ENCODE data around the gene CPSF4. TPM values are rescaled to one million over a fixed set of nuclear protein-coding genes. Genes with fewer than 3 reads are reported as not detected.

Gene CPSF4
- total RNA-seq, 2 experiments from 2014 or later = 65.2 to 65.4 TPM

DNA sequence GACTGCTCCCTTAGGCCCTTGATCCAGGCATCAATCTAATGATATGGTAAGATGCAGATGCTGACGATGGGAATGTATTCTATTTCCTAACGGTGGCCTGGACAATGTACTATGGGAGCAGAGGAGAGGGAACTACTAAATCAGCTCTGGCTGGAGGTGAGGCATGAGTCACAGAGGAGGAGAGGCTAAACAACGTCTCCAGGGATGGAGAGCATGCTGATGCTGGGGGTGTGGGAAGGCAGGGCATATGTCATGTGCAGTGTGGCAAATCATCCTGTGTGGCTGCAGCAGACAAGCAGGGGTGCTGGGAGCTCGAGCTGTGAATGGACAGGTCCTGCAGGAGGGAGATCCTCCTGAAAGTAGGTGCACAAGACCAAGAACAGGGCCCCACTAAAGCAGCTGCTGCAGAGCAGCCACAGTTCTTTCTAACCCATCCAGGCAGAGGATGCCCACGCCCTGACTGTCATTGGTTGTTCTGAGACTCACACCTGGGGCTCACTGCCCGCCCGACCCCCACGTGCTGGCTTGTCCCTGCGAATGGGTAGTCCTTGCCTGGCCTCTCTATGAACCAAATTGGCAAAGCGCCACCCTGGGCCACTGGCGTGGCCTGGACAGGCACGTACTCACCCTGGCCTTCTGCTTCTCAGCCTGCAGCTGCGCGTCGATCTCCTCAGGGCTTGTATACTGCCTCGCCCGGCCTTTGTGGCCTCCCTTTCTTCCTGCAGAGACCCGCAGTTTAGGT, 34.3 kb upstream of the CPSF4 start:
- CTCF ChIA-PET = interaction anchor here (1.3 kb wide), 1 partner anchor 18 kb away, joined by 4 read pairs; no protein-coding TSS in a partner anchor
- POLR2A ChIA-PET = interaction anchor here (5.3 kb wide), 1 partner anchor 10 kb away, joined by 38 read pairs; no protein-coding TSS in a partner anchor

DNA sequence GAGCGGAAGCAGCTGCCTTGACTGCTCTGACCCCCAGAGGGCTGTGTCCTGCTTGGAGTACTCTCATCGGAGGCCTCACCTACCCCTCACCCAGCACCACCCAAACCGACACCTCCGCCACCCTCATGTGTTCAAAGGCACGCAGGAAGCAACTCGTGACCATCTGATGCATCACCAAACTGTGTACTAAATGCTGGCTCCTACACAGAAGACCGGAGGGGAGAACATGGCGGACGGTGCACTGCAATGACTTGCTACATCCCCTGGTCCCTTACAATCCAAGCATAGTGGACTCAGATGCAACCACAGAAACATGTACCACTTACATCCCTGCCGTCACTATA, 33.8 kb upstream of the CPSF4 start:
- ChIA-PET CTCF (no interaction called here), POLR2A (interaction anchor here (5.3 kb wide), 1 partner anchor 11 kb away, joined by 38 read pairs; no protein-coding TSS in a partner anchor)

DNA sequence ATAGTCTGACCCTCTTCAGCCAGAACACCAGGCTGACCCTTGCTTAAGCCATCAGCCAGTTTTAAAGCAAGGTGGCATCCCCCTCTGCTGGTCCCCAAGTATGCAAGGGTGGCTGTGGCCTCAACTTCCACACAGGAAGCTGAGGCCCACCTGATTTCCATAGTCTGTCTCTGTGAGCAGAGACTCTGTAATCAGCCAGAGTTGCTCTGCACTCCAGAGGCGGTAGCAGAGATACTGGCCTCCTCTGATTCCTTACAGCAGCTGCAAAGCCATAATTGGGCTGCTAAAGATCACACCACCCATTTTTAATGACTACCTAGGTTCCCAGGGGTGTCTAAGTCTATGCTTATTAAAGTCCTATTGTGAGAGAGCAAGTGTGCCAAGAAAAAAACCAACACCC, 32.2 kb upstream of the CPSF4 start:
- ChIA-PET POLR2A (interaction anchor here (5.3 kb wide), 1 partner anchor 13 kb away, joined by 38 read pairs; no protein-coding TSS in a partner anchor), CTCF (interaction anchor here (1.0 to 2.6 kb wide), 3 partner anchors 12 to 46 kb away, joined by 3 to 9 read pairs (median 8); no protein-coding TSS in a partner anchor)

DNA sequence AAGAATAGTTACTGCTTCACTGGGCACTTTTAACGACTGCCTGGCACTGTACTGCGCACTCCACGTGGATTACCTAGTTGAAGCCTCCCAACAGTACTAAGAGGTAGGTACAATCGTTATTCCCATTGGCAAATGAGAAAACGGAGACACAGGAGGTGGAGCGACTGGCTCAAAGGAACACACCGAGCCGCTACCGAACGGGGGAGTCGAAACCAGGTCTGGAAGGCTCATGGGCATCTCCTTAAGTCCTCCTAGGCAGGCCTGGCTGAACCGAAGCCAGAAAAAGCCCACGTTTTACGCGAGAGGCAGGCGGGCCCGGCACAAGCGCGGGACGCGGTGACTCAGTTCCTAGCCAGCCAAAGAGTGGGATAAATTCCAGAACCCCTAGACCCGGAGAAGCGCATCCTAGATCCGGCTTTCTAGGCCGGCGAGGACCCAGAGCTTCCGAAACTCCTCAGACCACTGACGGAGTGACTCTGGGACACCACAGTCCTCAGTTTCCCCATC, 30.8 kb upstream of the CPSF4 start:
- ChIA-PET POLR2A (interaction anchor here (0.6 to 5.3 kb wide), 7 partner anchors 9 to 92 kb away, joined by 3 to 38 read pairs (median 3); partner anchors contain the start of genes PTCD1 and ZNF394), CTCF (interaction anchor here (1.0 to 2.6 kb wide), 4 partner anchors 9 to 47 kb away, joined by 3 to 9 read pairs (median 6); no protein-coding TSS in a partner anchor)

DNA sequence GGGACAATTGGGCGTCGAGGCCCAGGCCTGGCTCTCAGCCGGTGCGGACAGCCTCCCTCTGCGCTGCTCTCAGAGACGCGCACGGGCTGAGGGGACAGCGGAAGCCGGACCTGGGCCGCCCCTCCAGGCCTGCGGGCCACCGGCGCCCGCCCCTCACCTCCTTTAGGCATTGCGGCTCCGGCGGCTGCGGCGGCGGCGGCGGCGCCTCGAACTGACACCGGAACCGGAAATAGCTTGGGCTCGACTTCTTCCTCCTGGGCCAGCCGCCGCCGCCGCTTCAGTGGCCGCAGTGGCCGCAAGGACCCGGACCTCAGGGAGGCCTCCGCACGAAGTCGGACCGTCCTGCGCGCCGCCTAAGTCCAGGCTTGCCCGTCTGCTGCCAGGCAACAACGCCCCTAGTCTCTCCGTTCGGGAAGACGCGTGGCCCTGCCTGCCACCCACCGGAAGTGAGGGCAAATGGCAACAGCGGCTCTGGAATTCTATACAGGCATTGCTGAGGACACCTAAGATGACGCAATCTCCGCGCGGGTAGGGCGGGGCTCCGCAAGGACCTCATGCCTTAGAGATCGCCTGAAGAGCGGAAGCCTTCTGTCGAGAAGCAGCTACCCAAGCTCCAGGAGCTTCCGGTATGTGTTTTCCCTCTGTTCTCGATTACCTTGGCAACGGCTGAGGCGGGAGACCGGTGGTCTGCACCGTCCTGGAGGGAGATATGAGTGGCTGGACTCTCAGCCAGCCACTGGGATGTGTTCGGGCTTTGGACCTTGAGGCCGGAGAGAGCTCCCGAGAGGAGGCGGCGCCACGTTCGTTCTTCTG, 30.2 kb upstream of the CPSF4 start, which contains the start of the genes BUD31 and PDAP1:
Gene BUD31 (plus strand): TSS at position 591 of the 813 bp plus-strand sequence. CDS start 2,124 bp downstream, outside the sequence.
Gene PDAP1 (minus strand): TSS at position 219 of the 813 bp plus-strand sequence. CDS start 49 bp downstream, at position 170.
- CTCF ChIA-PET = interaction anchor here (1.0 to 2.6 kb wide), 4 partner anchors 14 to 83 kb away, joined by 3 to 9 read pairs (median 6); partner anchors contain the start of gene ARPC1A
- POLR2A ChIA-PET = interaction anchor here (0.6 to 5.3 kb wide), 13 partner anchors 10 to 527 kb away, joined by 3 to 38 read pairs (median 4); partner anchors contain the start of genes ARPC1B, CPSF4, PTCD1 and ZNF394

DNA sequence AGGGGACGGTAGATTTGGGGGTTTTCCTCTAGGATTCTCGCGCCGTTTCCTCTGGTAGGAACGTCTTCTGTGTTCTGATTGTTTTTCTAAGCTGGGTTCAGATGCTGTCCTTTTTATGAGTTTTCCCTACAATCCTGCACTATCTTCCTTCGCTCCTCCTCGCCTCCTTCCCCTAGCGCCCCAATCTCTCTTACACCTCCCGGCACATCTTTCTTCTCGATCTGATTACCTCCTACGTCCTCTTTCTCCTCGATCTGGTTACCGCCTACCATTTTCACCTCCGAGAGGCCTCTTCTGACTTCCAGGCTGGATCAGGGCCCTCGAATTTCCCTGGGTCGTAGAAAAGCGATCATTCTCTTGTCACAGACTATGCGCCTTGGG, 29.6 kb upstream of the CPSF4 start:
- ChIA-PET POLR2A (interaction anchor here (0.8 to 5.3 kb wide), 9 partner anchors 10 to 149 kb away, joined by 3 to 38 read pairs (median 5); partner anchors contain the start of genes ARPC1B, CPSF4, PTCD1 and ZNF394), CTCF (interaction anchor here (1.0 to 2.6 kb wide), 3 partner anchors 15 to 84 kb away, joined by 3 to 8 read pairs (median 3); partner anchors contain the start of gene ARPC1A)

DNA sequence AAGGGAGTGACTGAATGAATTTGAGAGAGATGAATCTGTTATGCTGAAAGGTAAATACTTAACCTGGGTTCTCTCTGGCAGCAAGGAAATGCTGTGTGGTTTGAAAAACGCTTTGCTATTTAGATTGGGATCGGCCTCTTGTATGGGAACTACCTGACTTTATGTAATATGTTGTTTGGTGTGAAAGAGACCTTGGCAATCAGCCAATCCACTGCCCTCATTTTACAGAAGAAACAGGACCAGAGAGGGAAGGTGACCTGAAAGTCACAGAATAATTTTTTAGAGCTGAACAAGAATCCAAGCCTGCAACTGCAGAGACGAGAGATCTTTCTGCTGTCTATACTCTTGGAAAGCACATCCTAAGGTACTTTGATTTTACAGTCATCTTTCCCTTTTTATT, 28.9 kb upstream of the CPSF4 start:
- CTCF ChIA-PET = no interaction called here
- POLR2A ChIA-PET = interaction anchor here (0.9 to 1.6 kb wide), 2 partner anchors 29 to 148 kb away, joined by 3 to 8 read pairs; partner anchors contain the start of genes CPSF4, PTCD1 and ZNF655

DNA sequence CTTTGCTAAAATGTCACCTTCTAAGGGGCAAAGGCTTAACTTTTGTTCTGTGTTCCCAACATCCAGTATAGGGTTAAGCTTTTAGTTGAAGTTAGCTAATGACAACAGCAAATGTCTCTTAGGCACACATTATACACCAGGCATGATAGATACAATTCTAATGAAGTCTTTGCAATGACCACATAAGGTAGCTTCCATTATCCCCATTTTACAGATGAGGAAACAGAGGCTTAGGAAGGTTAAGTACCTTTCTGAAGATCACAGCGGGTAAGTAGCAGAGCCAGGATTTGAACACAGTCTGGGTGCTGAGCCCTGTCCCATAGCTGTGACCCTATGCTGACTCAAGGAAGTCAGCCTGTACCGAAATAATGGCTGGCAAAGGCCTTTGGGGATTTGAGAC, 28.1 kb upstream of the CPSF4 start:
- CTCF ChIA-PET = interaction anchor here (0.5 kb wide), 1 partner anchor 42 kb away, joined by 3 read pairs; no protein-coding TSS in a partner anchor
- POLR2A ChIA-PET = no interaction called here

DNA sequence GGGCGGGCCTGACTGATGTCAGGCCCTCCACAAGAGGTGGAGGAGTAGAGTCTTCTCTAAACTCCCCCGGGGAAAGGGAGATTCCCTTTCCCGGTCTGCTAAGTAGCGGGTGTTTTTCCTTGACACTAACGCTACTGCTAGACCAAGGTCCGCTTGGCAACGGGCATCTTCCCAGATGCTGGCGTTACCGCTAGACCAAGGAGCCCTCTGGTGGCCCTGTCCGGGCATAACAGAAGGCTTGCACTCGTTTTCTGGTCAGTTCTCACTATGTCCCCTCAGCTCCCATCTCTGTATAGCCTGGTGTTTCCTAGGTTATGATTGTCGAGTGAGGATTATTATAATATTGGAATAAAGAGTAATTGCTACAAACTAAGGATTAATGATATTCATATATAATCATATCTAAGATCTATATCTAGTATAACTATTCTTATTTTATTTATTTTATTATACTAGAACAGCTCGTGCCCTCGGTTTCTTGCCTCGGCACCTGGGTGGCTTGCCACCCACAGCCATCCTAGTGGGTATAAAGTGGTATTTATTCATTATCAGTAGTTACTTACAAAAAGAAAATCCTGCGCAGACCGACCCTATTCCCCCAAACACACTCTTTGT, 23.1 kb upstream of the CPSF4 start:
- POLR2A ChIA-PET = interaction anchor here (0.6 kb wide), 1 partner anchor 31 kb away, joined by 4 read pairs; no protein-coding TSS in a partner anchor
- CTCF ChIA-PET = interaction anchor here (1.1 kb wide), 1 partner anchor 40 kb away, joined by 3 read pairs; no protein-coding TSS in a partner anchor

DNA sequence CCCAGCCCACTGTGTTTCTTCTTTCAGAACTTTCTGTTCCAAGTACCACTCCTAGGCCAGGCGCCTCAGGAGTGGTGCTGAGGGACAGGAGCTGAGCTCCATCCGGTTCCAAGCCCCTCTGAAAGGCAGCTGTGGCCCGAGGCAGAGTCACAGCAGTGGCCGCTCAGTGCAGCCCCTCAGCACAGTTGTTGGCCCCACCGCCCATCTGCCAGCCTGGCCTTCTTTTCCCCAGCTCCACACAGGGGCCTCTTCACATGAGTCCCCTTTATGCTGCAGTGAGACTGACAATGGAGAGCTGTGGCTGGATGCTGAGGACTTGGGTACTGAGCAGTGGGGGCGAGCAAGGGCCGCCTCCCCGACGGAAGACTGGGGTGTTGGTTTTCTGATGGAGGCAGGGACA, 20.5 kb upstream of the CPSF4 start:
- CTCF ChIA-PET = no interaction called here
- POLR2A ChIA-PET = interaction anchor here (0.6 kb wide), 1 partner anchor 10 kb away, joined by 3 read pairs; no protein-coding TSS in a partner anchor

DNA sequence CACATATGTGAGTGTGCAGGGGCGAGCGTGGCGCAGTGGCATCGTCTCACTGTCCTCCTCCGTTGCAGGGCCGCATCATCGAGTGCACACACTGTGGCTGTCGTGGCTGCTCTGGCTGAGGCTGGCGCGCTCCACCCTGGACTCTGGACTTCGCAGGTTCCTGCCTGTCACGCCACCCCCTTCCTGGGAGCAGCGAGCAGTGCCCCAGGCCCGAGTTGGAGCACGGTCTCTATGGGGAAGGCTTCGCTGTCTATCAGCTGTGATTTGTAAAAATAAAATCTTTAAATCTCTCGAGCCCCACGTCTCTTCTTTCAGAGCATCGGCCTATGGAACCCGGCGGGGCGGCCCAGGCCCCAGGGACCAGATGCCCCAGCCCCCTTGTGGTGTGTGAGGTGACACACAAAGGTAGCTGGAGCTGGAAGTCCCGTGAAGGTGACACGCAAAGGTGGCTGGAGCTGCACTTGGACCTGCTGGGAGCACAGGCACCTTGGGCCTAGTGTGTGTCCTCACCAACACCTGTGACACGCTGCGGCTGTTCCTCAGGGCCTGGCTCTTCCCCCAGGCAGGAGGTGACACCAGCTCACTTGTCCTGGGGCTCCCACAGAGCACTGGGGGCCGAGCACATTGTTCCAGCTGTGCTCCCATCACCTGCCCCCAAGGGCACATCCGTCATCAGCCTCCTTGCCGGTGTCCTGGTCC, 19.3 kb upstream of the CPSF4 start:
- ChIA-PET POLR2A (no interaction called here), CTCF (no interaction called here)

DNA sequence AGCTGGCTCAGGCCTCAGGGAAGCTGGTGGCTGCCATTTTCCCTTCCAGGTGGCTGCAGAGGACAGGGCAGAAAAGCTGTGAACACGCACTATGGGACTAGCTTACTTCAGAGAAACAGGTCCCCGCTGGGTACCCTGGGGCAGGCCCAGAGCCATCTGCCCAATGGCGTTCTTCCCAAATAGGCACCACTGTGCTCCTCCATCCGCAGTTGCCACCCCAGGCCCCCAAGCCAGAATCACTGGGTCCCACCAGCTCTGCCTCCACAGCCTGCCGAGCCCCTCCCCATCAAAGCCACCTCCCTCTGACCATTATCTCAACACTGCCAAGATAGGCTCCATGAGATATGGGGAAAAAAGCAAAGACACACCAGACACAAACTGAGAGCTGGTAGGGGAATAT, 18.5 kb upstream of the CPSF4 start:
- ChIA-PET CTCF (no interaction called here), POLR2A (no interaction called here)

DNA sequence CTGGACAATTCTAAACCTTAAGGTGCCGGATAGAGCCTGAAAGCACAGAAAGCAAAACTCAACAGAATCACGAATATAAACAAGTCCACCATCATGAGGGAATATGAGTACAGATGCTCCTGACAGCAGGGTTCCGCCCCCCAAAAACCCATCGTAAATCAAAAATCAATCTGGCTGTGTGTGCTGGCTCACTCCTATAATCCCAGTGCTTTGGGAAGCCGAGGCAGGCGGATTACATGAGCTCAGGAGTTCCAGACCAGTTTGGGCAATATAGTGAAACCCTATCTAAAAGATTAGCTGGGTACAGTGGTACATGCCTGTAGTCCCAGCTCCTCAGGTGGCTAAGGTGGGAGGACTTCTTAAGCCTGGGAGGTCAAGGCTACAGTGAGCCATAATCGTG, 17.8 kb upstream of the CPSF4 start:
- ChIA-PET CTCF (no interaction called here), POLR2A (interaction anchor here (0.6 kb wide), 1 partner anchor 8 kb away, joined by 3 read pairs; no protein-coding TSS in a partner anchor)

DNA sequence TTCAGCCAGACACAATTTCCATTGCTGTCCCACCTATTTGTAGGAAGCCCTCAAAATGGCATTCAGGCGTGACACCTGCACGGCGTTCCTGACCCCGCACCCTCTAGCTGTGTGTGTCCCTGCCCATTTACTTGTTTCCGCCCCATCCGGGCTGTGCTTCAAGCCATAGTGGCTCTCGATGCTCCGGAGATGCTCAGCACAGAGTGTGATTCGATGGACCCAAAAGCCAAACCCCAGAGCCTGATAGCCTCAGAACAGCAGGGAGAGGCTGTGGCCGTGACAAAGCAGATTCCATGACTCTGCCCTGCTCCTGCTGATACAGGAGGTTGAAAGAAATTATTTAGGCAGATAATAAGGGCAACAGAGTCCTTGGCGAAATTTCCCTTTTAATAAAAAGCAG, 16.6 kb upstream of the CPSF4 start:
- ChIA-PET POLR2A (no interaction called here), CTCF (no interaction called here)

DNA sequence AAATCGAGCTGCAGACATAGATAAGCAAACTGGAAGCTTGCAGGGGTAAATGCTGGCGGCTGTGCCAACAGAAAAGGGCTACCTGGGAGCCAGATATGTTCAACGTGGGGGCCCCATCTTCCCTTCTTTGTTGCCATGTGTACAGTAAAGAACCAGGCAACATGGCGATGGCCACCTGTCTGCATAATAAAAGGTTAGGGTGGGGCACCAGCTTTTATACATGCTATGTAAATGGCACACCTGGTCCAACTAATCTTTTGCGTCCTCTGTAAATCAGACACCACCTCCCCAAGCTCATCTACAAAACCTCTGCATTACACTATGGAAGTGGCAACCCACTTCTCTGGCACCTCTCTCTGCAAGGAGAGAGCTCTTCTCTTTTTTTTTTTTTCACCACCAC, 16.1 kb upstream of the CPSF4 start:
- POLR2A ChIA-PET = no interaction called here
- CTCF ChIA-PET = no interaction called here

DNA sequence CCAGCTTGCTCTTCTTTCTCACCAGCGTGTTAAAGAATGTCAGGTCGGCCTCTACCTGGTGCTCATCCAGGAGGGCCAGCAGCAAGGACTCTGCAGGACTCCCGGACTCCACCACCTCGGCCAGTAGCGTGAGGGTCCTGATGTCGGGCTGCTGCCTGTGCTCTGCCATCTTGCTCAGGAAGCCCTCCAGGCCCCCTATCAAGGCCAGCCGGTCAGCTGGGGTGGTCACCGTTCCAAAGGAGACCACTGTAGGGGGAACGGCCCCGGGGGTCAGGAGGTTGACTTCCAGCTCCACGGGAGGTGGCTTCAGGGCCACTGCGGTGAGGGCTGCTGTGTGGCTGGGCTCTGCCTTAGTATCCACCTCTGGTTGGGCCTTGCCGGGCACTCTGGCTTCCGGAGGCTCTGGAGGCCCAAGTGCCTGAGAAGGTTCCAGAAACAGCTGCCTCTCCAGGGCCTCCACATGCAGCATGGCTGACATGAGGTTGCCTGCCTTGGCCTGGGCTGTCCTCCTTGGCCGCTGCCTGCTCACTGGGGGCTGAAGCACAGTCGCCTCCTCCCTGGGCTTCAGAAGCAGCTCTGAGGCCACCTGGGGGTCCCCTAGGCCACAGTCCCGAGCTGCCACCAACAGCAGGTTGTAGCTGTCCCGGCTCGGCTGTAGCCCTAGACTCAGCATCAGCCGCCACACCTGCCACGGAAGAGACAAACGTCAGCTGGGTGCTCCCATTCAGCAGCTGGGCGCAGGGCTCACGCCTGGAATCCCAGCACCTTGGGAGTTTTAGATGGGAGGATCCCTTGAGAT, 13.6 kb upstream of the CPSF4 start:
- CTCF ChIA-PET = interaction anchor here (0.8 kb wide), 1 partner anchor 13 kb away, joined by 3 read pairs; no protein-coding TSS in a partner anchor
- POLR2A ChIA-PET = no interaction called here

DNA sequence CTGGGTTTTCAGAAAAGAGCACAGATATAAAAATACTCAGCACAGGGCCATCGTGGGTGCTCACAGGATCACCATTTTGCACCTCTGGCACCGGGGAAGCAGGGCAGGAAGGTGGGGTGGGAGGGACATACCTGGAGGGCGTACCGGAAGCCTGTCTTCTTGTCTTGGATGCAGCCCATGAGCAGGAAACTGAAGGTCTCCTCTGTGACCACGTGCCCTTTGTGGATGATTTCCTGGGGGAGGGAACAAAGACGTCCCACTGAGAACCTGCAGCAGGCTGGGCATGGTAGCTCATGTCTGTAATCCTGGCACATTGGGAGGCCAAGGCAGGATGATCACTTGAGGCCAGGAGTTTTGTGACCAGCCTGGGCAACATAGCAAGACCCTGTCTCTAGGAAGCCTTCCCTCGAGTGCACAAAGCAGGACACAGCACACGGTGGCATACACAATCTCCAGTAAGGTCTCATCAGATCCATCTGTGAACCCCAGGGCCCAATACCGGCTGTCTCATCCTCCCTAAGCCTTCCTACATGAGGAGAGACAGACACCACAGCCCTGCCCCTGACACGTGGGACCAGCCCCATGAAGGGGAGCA, 9.7 kb upstream of the CPSF4 start:
- CTCF ChIA-PET = no interaction called here
- POLR2A ChIA-PET = interaction anchor here (0.9 kb wide), 1 partner anchor 8 kb away, joined by 3 read pairs; no protein-coding TSS in a partner anchor
